LHCN-M2 (cell line): ENCODE data around the gene ADAMTSL2. TPM values are rescaled to one million over a fixed set of nuclear protein-coding genes. Genes with fewer than 3 reads are reported as not detected.

Source experiments
- DNase-seq: peaks from one replicate; pipeline ENCODE4 v3.0.0-alpha.2; 2012; ENCODE audit warnings: low read depth
- total RNA-seq: library from RNA; depleted of rRNA; stranded (reverse); fragments of >200 nt; gene quantifications from 2 replicates; pipeline ENCODE4 v1.2.3, GENCODE V29; 2014

The ADAMTSL2 gene
- total RNA-seq, 1 experiment from 2014 or later: not detected

DNA sequence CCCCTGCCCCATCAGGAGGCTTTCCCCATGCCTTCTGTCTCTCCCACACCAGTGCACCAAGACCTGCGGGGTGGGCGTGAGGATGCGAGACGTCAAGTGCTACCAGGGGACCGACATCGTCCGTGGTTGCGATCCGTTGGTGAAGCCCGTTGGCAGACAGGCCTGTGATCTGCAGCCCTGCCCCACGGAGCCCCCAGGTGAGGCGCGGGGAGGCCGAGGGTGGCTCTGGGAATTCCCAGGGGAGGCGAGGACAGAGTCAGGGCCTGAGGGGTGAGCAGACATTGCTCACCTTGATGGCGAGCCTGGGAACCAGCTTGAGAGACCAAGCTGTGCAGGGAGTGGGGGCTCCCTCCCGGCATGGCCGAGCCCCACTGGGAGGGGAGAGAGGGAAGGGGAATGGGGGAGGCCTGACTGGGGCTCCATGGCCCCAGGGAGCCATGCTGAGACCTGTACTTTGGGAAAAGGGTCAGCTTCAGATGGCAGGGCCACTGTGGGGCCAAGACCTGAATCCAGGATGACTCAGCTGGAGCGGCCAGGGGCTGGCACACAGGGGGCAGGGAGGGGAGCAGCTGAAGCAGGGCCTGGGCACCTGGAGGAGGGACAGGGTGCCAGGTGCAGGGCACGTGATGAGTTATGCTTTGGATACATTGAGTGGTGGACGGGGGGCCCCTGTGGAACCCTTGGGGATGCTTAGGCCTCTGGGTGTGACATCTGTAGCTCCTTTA lies 39.4 kb downstream of the ADAMTSL2 start:
- no peak for DNase-seq

GRCh38 chr9:133574771-133575170 lies 40.3 kb downstream of the ADAMTSL2 start:
- DNase-seq: no peak

- DNase-seq: no peak
Observed at GRCh38 chr9:133575186-133576030, 40.9 kb downstream of the ADAMTSL2 start.

- DNase-seq: no peak
Observed at GRCh38 chr9:133576031-133576874, 41.7 kb downstream of the ADAMTSL2 start.

DNA sequence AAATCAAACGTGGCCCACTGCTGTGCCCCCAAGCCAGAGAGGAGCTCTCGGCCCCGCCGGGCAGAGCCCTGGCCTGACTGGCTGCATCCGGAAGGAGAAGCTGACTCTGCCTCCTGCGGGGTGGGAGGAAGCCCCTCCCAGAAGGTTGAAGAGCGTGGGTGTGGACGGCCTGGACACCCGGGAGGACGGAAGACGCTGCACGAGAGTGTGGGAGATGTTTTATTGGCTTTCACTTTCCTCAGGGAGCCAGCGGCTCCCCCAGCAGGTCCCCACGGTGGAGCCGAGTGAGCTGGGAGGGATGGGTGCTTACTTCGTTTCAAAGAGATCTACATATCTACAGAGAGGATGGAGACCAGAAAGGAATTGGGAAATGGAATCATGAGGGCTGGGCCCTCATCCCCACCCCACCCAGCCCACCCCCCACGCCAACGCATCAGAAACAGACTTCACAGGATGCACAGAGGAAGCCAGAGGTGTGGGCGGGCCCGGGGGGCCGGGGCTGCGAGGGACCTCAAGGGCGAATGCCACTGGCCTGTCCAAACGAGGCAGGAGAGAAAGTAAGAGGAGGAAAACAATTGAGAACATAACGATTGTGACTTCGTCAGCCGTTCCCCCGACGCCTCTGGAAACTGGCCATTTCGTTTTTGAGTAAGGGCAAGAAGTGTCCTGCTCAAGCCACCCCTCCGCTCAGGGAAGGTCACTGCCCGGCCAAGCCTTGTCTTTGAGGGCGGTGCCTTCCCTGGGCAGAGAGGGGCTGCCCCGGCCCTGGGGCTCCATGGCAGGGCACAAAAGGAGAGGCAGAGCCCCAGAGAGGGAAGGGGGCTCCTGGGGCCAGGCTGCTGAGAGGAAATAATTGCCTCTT lies 42.6 kb downstream of the ADAMTSL2 start:
- no peak for DNase-seq

DNA sequence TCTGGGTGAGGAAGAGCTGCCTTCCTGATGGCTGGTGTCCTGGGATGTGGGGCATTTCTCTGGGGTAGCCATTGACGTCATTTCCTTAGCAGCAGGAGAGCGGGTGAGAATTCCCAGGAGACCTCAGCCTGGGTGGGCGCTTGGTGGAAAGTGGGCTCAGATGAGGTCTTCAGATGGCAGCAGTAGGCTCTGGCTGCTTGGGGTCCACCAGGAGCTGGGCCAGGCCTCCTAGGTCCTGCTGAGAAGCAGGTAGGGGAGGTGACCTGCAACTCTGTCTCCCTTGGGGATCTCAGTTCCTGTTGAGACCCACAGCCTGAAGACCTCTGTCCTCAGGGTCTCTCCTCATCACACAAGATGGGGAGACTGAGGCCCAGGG lies 43.2 kb downstream of the ADAMTSL2 start:
- DNase-seq: no peak

DNA sequence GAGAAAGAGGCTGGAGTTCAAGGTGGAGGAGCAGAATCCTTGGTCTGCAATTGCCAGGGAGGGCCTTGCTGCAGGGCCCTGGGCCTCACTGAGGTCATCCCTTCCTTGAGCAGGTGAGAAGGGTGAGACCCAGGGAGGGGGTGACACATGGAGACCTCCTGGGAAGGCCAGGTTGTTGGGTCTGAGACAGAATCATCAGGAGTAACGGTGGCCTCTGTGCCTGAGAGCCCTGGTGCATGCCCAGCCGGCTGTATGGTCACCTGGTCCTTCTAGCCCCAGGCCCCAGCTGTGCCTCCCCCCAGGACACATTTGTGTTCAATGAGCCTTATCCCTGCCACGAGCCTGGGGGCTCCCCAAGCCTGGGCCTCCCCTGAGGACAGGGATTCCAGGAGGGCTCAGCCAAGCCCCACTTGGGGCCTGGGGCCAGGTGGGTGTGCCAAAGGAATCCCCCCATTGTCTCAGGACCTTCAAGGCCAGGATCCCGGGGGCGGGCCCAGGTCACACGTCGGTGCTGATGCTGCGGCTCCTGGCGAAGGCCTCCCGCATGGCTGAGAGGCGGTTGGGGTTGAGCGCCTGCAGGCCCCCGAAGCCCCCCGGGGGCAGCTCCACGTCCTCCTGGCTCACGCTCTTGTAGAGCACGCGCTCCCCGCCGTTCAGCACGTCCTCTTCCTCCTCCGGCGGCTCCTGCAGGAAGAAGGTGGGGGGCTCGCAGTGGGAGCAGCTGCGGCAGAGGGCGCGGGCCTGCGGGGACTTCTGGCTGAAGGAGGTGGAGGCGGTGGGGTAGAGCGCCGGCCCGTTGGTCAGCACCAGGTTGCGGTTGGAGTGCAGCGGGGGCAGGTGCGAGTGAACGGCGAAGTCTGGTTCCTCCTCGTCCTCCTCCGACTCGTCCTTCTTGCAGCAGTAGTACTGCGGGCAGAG lies 44.3 kb downstream of the ADAMTSL2 start:
- no peak for DNase-seq

- no peak for DNase-seq
Observed at GRCh38 chr9:133579601-133580418, 45.3 kb downstream of the ADAMTSL2 start.

DNA sequence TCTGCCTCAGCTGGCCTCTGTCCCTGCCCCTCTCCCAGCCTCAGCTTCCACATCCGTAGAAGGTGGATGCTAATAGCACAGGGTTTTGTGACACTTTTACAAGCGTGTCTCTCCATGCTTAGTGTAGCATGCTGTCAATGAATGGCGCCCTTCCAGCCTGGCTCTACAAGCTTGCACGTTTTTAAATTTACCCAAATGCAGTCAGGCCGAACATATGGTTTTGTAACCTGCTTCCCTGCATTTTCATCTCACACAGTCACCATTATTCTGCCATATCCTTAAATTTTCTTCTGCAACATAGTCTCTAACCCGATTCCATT lies 45.9 kb downstream of the ADAMTSL2 start:
- no peak for DNase-seq

DNA sequence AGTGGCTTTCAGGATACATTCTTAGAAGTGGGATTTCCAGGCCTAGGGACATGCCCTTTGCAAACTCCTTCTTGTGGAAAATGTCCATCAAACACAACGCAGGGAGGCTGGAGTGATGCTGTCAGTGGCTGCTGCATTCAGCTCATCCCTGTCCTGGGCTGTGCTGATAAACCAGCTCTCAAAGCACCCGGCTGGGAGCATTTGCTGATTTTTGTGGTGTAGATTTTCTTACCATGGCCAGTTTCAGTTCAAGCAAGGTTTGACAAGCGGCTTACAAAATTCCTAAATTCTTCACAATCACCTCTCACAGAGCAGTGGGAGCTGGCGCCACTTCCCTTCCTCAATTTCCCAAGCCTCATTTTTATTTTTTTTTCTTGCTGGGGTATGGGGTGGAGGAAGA lies 46.5 kb downstream of the ADAMTSL2 start:
- DNase-seq: no peak

GRCh38 chr9:133581513-133582343 lies 47.2 kb downstream of the ADAMTSL2 start:
- DNase-seq: no peak

- DNase-seq: no peak
Observed at GRCh38 chr9:133582501-133583045, 48.1 kb downstream of the ADAMTSL2 start.

DNA sequence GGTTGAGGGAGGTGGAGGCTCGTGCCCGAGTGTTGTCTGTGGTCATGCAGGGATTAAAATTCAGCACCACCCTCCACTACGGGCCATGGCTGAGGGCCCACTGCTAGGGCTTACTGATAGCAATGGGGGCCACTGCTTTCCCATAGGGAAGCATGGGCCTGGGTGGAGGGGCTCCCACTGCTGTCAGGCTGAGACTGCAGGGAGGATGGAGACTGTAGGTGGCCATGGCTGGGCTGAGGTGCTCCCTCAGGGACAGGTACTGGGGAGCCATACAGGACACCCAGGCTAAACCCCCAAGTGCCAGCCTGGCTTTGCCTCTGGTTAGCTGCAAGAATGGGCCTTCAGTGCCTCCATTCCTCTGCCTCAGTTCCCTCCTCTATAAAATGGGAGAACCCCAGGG lies 48.6 kb downstream of the ADAMTSL2 start:
- DNase-seq: no peak

DNA sequence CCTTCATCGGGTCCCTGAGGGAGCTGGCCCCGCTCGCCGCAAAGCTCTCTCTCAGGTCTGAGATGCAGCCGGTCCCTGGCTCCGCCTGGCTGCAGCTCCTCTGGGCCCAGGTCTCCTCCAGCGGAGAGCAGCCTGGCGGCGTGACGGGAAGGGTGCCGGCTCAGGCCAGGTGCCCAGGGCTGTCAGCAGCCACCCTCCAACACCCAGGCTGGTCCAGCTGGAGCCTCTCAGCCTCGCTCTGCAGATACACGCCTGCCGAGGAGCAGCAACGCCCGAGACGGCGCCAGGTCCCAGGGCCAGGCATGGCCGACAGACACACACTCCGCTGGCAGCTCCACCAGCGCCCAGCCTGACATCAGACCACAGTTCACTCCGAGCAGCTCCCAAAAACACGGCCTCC lies 49.1 kb downstream of the ADAMTSL2 start:
- no peak for DNase-seq

GRCh38 chr9:133584167-133584558 lies 49.7 kb downstream of the ADAMTSL2 start:
- DNase-seq: no peak

GRCh38 chr9:133584559-133585476 lies 50.3 kb downstream of the ADAMTSL2 start:
- no peak for DNase-seq
